Muscle of arm (tissue), 12 donors: ENCODE measurements around the gene TNS2. TPM values are rescaled to one million over a fixed set of nuclear protein-coding genes. Genes with fewer than 3 reads are reported as not detected.
"Not testable (repeated sequence)": the region's sequence is repeated elsewhere in the genome, so short reads cannot be mapped to it uniquely, and the experiment has no call there.

Experiments
- DNase-seq: peaks from one replicate; pipeline ENCODE4 v3.0.0-alpha.2; 2013
- polyA plus RNA-seq, 12 donors: library from polyadenylated mRNA; unstranded; fragments of 120-200 nt; gene quantifications; one replicate each; pipeline ENCODE4 v1.2.1, GENCODE V29; 2013; ENCODE audit not compliant: insufficient read length in 12 of 12

Gene TNS2
- polyA plus RNA-seq, 12 donors: 61.4 to 665 (median 96.2) TPM

DNA sequence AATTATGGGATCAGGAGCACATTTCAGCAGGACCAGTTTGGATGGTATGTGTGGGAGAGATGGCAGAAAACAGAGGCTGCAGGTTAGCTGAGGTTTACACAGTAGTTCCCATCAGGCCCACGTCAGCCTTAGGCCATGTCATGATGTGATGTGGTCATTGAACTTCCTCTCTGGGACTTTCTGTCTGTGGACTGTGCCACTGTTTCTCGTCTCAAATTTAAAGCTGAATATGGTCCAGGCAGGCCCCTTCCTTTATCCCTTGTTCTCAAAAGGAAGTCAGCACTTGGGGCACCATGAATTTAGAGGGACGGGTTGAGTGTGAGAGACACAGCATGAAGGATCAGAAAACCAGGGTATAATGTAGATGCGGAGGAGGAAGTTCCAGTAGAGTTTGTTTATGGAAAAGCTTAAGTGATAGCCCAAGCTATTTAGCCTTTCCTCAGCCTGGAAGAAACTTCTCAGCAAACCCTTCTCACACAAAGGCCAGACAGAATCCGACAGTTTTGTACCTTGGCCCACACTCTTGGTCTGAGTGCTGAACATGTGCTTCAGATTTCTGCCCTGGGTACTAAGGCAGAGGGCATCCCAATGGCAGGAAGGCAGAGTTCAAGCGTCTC, 44.0 kb downstream of the TNS2 start:
- no peak for DNase-seq

DNA sequence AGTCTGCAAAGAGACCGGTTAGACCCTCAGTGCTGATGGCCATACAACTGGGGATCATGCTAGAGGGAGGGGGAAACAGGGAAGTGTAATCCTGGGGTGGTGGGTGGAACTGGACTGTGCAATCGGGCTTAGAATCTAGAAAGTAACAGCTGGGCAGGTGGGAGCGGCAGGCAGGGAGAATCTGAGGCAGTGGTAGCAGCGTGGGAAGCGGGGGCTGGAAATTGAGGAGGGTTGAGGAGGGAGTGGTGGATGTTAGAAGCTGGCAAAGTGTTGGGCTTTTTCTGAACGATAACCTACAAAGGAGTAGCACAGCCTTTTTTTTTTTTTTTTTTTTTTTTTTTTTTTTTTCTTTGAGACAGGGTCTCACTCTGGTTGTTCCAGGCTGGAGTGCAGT, 44.5 kb downstream of the TNS2 start:
- no peak for DNase-seq

DNA sequence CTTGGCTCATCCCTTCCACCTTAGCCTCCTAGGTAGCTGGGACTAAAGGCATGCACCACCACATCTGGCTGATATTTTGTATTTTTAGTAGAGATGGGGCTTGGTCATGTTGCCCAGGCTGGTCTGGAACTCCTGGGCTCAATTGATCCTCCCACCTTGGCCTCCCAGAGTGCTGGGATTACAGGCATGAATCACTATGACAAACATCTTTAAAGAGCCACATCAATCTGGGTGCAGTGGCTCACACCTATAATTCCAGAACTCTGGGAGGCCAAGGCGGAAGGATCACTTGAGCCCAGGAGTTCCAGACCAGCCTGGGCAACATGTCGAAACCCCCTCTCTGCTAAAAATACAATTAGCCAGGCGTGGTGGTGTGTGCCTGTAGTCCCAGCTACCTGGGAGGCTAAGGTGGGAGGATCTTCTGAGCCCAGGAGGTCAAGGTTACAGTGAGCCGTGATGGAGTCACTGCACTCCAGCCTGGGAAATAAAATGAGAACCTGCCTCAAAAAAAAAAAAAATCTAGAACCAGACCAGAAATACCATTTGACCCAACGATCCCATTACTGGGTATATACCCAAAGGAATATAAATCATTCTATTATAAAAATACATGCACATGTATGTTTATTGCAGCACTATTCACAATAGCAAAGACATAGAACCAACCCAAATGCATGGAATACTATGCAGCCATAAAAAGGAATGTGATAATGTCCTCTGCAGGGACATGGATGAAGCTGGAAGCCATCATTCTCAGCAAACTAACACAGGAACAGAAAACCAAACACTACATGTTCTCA, 45.1 kb downstream of the TNS2 start:
- not testable (repeated sequence) for DNase-seq

DNA sequence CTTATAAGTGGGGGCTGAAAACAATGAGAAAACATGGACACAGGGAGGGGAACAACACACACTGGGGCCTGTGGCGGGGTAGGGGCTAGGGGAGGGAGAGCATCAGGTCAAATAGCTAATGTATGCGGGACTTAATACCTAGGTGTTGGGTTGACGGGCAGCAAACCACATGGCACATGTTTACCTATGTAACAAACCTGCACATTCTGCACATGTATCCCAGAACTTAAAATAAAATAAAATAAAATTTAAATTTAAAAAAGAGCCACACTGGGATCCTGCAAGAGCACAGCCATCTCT, 45.7 kb downstream of the TNS2 start:
- not testable (repeated sequence) for DNase-seq

DNA sequence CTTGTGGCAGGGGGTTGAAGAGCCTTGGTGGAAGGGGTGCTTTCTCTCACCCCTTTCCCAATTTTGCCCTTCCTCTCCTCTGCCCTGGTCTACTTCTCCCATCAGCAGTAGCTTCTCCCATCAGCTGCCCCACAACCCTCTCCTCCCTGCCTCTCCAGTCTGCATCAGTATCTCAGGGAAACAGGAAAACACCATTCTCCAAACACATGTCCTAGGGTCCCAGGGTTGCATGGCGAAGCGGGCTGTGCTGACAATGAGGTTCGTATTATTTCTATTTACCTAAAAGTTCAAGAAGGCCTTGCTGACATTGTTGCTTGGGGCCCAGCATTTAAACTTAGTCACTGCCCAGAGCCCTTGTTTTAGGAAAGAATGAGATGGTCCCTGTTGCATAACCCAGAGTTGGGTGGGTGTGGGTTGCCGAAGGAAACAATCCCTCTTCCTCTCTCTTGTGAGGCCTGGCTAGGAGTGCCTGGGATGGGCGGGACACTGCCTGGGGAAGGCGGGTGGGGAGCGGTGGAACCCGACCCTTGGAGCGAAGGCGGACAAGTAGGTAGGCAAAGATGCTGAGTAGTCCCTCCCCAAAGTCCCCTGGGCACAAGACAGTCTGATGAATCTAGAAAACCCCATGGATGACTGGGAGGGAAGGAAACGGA, 46.4 kb downstream of the TNS2 start:
- peak; percentile 84 for DNase-seq

DNA sequence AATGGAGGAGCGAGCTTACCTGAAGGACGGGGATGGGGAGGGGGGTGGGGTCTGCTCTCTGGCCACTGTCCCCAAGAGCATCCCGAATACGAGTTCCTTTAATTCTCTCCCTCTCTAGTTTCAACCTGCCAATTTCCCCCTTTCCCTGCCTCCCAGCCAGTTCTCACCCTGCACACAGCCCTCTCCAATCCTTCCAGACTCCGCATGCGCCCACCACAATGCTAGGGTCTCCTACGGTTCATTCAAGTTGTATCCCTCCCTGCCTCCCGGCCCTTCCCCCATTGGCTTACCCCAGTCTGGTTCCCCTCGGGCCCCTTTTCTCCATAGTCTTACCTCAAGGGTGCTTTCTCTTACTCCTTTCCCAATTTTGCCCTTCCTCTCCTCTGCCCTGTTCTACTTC, 46.9 kb downstream of the TNS2 start:
- DNase-seq: no peak

DNA sequence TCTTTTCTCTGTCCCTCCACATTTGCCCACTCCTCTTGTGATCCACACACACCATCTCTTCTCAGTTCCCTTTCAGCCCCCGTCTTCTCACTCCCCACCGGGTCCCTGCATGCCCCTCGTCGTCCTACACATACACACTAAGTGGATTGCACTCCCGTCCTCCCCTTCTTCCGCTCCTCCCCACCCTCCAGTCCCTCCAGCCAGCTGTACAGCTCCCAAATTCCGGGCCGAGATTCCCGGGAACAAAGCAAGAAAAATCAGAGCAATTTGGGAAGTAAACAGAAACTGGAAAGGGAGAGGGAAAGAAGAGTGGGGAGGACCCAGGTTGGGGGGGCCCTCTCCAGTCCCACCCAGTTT, 47.3 kb downstream of the TNS2 start:
- DNase-seq: peak; percentile 80

DNA sequence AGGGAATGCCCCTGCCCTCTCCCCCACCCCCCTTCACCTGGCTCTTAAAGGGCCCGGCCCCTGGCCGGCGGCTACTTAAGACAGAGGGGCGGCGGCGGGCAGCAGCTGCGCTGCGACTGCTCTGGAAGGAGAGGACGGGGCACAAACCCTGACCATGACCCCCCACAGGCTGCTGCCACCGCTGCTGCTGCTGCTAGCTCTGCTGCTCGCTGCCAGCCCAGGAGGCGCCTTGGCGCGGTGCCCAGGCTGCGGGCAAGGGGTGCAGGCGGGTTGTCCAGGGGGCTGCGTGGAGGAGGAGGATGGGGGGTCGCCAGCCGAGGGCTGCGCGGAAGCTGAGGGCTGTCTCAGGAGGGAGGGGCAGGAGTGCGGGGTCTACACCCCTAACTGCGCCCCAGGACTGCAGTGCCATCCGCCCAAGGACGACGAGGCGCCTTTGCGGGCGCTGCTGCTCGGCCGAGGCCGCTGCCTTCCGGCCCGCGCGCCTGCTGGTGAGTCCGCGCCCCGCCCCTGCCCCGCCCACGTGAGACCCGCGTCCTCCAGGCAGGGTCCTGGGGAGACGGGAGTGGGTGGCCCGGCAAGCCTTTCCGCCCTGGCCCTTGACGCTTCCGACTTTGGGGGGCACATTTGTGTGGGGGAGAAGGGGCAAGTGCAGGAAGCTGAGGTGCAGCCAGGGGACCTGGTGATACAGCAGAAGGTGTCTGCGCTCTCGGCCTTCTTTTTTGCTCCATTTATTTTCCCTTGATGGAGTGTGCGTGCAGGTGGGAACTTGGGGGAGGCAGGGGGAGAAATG, 47.9 kb downstream of the TNS2 start, which contains the start of gene IGFBP6:
IGFBP6 (plus strand) TSS at position 104 of the 790 bp plus-strand sequence; CDS start at position 155, 51 bp downstream.
- DNase-seq: peak; percentile 56

DNA sequence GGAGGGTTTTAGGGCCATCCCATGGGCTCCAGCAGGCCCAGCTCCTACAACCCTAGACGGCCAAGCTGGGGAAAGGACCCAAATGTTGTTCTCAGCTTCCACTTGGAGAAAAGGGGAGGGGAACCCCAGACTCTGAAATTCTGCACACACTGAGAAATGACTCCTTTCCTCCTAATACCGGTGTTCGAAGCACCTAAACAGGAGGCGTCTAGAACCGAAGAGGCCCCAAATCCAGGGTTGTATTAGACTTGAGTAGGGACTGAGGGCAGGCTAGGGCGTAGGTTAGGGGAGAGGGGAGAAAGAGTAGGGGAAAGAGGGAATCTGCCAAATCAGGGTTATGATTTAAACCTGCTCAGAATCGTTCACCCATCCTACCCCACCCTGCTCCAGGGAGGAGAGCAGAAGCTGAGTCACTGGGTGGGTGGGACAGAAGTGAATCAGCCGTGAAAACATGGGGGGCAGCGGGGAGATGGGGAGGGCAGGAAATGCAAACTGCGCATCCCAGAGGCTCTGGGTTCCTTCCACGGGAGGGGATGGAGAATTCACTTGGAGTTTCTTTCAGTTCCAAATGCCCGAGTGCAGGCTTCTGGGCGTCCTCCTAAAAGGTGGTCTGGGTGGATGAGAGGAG, 48.6 kb downstream of the TNS2 start:
- peak; percentile 42 for DNase-seq

DNA sequence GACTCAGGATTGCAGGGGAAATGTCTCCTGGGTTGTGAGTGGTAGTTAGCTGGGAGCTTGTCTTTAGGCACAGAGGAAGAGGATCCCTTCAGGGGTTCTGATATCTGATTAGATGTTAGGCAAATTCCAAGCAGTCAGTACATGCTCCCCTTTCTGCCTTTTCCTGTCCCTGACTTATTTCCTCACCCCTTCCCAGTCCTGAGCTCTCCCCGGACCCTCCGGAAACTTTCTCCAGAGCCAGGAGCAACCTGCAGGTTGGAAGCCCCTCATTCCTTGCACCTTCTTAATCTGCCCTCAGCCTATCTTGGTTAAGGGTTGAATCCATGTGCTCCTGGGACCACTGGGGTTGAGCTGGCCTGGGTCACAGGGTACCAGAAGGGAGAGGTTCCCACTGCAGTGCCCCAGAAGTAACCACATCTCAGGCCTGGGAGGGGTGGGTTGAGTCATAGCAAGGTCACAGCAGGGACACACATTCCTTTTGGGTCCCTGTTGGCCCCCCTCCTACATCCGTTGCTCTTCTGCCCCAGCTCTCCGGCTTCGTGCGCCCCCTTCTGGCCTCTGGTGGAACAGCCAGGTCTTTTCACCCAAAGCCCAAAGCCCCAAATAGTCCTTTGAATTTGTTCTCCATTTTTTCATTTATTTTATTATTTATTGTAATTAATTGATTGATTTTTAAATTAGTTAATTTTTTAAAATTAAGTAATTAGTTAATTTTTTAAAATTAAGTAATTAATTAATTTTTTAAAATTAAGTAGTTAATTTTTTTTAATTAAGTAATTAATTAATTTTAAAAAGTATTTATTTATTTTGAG, 49.4 kb downstream of the TNS2 start:
- peak; percentile 93 for DNase-seq

DNA sequence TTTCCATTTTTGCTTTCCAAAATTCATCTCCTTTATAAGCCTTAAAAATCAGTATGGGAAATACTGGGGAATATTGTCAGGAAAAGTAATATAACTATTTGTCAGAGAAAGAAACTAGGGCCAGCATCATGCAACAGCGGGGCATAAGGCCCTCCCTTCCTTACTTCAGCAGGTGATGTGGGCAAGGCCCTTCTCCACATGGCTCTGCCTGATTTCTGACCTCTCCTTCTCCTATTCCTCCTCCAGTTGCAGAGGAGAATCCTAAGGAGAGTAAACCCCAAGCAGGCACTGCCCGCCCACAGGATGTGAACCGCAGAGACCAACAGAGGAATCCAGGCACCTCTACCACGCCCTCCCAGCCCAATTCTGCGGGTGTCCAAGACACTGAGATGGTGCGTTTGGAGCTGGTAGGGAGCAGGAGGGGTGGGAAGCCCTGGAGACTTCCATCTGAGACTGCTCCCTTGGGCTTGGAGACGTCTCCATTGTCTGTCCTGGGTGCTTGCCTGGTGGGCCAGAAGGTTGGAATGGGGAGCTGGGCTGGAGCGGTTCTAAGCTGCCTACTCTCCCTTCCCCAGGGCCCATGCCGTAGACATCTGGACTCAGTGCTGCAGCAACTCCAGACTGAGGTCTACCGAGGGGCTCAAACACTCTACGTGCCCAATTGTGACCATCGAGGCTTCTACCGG, 50.7 kb downstream of the TNS2 start:
- DNase-seq: no peak

DNA sequence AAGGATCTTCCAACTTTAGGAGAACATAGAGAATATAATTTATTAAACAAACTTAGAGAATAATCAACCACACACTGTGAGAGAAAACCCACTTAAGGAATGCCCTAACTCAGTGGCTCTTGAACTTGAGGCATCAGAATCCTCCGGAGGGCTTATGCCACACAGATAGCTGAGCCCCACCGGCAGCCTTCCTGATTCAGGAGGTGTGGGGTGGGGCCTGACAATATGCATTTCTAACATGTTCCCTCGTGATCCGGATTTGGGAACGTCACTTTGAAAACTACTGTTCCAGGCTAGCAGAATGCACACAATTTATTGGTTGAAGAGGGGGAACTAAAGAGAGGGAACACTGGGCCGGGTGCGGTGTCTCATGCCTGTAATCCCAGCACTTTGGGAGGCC, 51.4 kb downstream of the TNS2 start:
- no peak for DNase-seq

DNA sequence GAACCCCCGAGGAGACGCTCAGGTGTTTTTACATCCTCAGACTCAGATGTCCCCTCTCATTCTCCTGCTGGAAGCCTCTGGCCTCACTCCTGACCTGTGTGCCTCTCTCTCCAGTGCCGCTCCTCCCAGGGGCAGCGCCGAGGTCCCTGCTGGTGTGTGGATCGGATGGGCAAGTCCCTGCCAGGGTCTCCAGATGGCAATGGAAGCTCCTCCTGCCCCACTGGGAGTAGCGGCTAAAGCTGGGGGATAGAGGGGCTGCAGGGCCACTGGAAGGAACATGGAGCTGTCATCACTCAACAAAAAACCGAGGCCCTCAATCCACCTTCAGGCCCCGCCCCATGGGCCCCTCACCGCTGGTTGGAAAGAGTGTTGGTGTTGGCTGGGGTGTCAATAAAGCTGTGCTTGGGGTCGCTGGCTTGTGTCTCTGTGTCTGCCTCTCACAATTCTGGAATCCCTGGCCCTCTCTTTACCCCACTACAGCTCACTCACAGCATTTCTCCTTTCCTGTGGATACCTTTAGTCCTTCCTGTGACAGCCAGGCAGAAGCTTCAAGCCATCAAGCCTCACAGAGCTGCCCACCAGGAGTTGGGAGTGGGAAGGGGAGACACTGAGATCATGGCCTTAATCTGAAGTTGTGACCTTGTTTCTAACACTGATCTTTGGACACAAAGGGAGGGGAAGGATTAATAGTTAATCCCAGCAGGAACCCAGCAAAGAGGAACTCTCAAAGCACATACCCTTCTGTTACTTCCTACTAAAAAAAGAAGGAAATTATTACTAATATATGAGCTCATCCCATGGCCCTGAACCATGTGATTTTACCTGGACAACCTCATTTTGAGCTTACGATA, 52.3 kb downstream of the TNS2 start:
- DNase-seq: no peak

DNA sequence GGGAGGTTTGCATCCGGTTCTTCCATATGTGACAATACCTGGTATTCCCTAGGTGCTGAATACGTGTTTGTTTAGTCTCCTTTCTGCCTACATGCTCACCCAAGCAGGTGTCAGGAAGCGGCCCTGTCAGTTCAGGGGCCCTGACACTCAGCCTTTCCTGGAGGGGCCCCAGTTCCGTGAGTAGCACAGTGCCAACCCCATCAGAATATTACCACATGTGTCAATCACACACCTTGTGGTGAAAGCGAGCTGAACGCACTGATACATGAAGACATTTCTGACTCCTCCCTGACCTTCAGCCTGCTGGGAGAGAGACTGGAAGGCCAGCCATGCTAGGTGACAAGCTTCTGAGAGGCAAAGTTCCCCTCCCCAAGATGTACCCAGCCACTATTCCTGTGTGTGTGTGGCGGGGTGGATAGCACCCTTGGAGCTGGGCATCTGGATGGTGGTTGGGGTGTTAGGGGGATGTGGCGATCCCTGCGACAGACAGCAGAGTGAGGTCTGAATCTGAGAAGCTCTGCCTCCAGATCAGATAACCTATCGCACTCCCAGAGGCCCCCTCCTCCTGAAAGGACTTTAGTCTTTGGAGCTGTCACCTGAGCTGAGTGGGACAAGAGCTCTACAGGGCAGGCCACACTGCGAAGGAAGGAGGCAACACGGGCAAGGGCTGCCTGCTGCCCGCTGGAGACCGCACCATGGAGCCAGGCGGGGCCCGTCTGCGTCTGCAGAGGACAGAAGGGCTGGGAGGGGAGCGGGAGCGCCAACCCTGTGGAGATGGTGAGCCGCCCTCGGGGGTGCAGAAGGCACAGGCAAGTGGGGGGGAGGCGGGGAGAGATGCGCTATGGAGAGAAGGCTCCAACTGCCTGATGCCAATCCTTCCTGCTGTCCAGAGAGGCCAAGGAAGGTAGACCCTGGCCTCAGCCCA, 53.3 kb downstream of the TNS2 start, which contains the start of gene SOAT2:
SOAT2 (plus strand) TSS at position 604 of the 925 bp plus-strand sequence; CDS start at position 696, 92 bp downstream.
- no peak for DNase-seq

DNA sequence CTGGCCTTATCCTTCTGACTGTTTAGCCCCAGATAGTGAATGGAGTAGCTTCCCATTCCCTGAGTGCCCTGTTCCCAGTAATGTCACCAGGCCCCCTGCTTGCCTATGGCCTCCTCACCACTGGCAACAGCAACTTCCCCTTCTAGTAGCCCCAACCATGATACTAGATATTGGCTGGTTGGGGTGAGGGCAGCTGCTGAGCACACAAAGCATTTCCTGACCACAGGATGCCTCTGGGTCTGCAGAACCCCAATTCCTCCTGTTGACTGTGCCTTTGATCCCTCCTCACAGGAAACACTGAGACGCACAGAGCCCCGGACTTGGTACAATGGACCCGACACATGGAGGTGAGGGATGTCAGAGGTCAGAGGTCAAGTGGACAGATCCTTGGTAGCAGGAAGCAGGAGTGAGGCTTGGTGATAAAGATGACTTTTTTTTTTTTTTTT, 54.0 kb downstream of the TNS2 start:
- DNase-seq: no peak

DNA sequence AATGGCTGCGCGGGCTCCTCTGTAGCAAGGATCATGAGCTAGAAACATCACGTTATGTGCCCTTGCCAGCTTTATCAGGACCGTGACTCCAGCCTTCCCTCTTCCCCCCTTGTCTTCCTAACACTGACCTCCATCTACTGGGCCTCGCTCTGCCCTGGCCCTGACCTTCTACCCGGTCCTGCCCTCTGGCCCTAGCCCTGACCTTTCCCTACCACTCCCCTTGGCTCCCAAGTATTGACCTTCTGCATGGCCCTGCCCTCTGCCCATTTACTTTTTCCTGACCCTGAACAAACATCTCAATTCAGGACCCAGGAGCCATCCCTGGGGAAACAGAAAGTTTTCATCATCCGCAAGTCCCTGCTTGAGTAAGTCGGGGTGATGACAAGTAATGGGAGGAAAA, 55.4 kb downstream of the TNS2 start:
- DNase-seq: no peak

DNA sequence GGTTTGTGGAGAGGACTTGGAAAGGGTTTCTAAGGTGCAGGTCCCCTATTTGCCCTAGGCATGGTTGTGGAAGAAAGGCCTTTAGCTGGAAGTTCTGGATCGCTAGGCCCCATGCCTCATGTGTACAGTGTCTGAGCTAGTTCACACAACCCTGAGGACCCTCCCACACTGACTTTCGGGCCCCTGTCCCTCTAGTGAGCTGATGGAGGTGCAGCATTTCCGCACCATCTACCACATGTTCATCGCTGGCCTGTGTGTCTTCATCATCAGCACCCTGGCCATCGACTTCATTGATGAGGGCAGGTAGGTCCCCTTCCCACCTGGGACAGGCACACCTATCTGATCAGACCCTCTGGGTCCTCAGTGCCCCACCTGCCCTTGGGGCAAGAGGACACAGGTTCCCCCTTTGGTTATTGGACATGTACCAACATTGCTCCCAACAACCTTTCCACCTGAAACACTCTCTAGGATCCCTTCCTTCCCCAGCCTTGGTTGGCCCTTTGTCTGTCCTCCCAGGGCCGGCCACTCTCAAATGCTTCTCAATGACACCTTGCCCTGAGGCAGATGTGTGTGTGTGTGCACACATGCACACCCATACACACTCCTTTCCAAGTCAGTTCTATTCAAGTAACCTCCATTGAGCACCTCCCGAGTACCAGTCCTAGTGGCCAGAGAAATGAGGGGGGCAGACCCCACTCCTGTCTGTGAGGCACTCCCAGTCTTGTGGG, 56.0 kb downstream of the TNS2 start:
- DNase-seq: no peak
